Placental epithelial cell (primary cell): ENCODE measurements around the gene NR2C2AP. TPM values are rescaled to one million over a fixed set of nuclear protein-coding genes. Genes with fewer than 3 reads are reported as not detected.

Experiments
- small RNA-seq: library from RNA; depleted of rRNA; stranded (forward); fragments of <200 nt; gene quantifications from one replicate; pipeline ENCODE3, GENCODE V24; 2012
- total RNA-seq: library from RNA; depleted of rRNA; stranded (reverse); fragments of >200 nt; gene quantifications from 2 replicates; pipeline ENCODE4 v1.2.3, GENCODE V29; 2012

NR2C2AP gene
- total RNA-seq, result 7.6 and 9.0 TPM in 2 replicates

DNA sequence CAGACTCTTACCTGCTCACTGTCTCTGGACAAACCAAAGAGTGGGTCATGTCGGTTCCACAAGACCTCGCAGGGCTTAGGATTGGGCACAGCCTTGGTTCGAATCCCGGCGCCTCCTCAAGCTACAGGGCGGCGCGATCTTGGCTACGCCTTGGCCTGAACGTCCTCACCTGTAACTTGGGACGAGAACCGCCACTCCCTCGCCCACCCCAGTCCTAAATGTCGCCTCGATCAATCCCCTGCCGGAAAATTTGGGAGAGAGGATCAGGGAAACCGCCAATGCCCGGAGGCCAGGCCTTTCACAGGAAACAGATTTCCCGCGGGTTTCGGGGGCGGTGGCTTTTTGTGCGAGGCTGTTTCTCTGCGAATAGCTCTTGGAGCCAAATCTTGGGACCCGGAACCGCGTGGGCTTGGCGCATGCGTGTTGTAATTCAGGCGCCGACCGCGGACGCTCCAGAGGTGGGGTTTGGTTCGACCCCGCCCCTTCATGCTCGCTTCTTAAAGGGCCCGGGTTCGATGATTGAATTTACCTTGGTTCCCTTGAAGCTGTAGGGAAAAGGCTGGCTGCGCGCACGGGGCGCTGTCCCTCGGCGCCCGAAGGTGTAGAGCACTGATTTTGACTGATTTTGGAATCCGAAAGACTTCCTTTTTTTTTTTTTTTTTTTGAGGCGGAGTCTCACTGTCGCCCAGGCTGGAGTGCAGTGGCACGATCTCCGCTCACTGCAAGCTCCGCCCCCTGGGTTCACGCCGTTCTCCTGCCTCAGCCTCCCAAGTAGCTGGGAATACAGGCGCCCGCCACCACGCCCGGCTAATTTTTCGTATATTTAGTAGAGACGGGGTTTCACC is at the start of gene NR2C2AP:
TSS of gene NR2C2AP (minus strand) at position 403 of the 845 bp plus-strand sequence. CDS start at position 49, 354 bp downstream.

GRCh38 chr19:19211499-19212420 is 8.5 kb upstream of the NR2C2AP start, which contains the start of gene NCAN:
Gene NCAN, plus strand, starts transcription at chr19:19211958. Its CDS starts 4,996 bp downstream, at chr19:19216954.

DNA sequence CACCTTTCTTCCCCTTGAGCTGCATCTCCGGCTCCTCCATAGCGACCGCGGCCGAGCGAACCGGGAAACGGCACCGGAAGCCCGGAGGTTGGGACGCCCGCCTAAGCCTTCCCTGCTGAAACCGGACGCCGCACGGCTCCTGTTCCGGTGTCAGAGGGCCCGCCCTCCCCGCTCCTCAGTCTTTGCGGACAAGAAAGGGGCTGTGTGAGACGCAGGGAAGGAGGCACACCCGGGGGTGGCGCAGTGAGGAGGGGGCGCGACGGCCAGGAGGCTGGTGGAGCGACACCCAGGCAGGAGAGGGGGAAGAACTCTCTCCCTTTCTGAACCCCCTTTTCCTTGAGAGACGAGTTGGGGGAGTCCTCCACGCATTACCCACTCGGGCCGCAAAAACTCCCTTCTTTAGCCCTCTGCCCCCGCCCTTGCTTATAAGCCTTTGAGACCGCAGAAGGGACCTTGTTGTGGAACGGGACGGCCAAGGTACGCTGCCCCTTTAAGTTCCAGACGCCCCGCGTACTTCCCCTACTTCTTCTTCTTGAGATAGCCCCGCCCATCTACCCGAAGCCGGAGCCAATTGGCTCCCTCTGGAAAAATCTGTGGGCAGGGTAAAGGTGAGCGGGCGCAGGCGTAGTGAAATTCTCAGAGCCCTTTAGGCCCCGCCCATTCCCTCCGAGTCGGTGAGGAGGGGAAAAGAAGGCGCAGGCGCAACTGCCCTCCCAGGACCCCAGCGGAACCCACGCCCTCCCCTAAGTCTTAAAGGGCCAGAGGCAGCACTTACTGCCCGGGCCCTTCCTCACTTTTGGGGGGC is 10.9 kb downstream of the NR2C2AP start, which contains the start of the genes BORCS8 and RFXANK:
TSS of gene BORCS8 (minus strand) at position 75 of the 805 bp plus-strand sequence. CDS start at position 40, 35 bp downstream.
TSS of gene RFXANK (plus strand) at position 181 of the 805 bp plus-strand sequence. CDS start 1,689 bp downstream, outside the sequence.

DNA sequence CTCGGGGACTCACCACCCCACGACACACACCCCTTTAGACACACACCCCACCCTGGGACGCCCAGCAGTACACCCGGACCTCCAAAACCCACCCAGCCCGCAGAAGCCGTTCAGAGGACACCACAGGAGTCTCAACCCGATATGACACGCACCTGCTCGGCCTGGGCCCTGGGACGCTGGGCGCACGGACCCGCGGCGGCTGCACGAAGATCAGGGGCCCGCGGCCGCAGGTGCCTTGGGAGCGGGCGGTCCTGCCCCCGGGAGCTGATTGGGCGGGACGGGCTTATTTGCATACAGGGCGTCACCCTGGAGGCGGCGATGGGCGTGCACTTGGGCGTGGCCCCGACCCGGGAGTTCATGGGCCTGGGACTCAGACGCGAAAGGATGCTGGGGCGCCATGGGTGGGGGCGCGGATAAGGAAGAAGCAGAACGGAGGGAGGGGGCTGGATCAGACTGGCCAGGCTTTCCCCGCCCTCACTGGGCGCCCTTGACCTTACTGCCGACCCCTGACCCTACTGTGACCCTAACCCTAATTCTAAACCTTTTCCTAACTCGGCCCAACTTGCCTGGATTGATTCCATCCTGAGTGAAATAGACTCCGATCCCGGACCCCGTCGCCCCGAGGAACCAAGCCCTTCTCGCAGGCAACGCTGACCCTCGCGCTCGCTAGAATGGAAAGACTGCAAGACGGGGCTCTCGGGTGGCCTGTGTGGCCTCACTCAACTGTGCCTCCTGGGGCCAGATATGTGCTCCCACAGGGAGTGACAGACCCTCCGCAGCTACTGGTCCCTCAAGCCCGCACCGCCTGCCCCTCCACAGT is 33.0 kb downstream of the NR2C2AP start, which contains the start of gene MEF2B:
TSS of gene MEF2B (minus strand) at position 211 of the 820 bp plus-strand sequence. CDS start 19,528 bp downstream, outside the sequence.

Small RNA genes lying within 50 kb of the gene (small RNA-seq; reads per million reads assigned to genes)
- gene RNU6-1028P, result not detected

Other genes starting within 250 kb of the NR2C2AP start
- 23.9 and 25.7 TPM in 2 replicates for gene SUGP2, start 169.9 kb downstream of the NR2C2AP start, total RNA-seq
- 27.1 and 41.2 TPM in 2 replicates for gene ARMC6, start 169.8 kb downstream of the NR2C2AP start, total RNA-seq
- gene SLC25A42, start 139.4 kb downstream of the NR2C2AP start, total RNA-seq, result 8.5 and 12.6 TPM in 2 replicates
- gene TMEM161A, start 64.9 kb downstream of the NR2C2AP start, total RNA-seq, result 16.1 TPM in 2 replicates
- 0.39 TPM in 1 of 2 replicates, not detected in the other for gene MEF2B, start 33.2 kb downstream of the NR2C2AP start, total RNA-seq
- gene BORCS8, start 11.3 kb downstream of the NR2C2AP start, total RNA-seq, result 11.0 and 15.7 TPM in 2 replicates
- gene RFXANK, start 11.2 kb downstream of the NR2C2AP start, total RNA-seq, result 53.6 and 64.8 TPM in 2 replicates
- under 0.01 TPM in 1 of 2 replicates, not detected in the other for gene NCAN, start 8.5 kb upstream of the NR2C2AP start, total RNA-seq
- gene TM6SF2, start 69.9 kb upstream of the NR2C2AP start, total RNA-seq, result 1.2 and 2.0 TPM in 2 replicates
- gene SUGP1, start 117.1 kb upstream of the NR2C2AP start, total RNA-seq, result 27.1 and 33.4 TPM in 2 replicates
- gene MAU2, start 117.4 kb upstream of the NR2C2AP start, total RNA-seq, result 47.5 and 64.8 TPM in 2 replicates
- gene GATAD2A, start 202.3 kb upstream of the NR2C2AP start, total RNA-seq, result 55.0 and 69.0 TPM in 2 replicates